AG04450 (cell line): ENCODE results near the gene MRPL22. TPM values are rescaled to one million over a fixed set of nuclear protein-coding genes. Genes with fewer than 3 reads are reported as not detected.
"Not testable (repeated sequence)": the region's sequence is repeated elsewhere in the genome, so short reads cannot be mapped to it uniquely, and the experiment has no call there.

ENCODE experiments used
- CTCF ChIA-PET: fragments of 300-600, 350-600 bp; formaldehyde crosslinking; extraction: SDS; loops from one replicate; lab custom pipeline; 2022; ENCODE audit warnings: antibody characterized with exemption, inconsistent platforms; lab: Charles Lee
- POLR2A ChIA-PET: fragments of 350-600 bp; formaldehyde crosslinking; extraction: SDS; loops from one replicate; lab custom pipeline; 2021; ENCODE audit warnings: antibody characterized with exemption, inconsistent platforms; lab: Yijun Ruan, JAX
- DNase-seq: peaks from one replicate; pipeline ENCODE4 v3.0.0-alpha.2; 2011; ENCODE audit warnings: low read depth, low spot score
- H3K27ac ChIP-seq: one replicate; pipeline ENCODE4 v1.5.1; 2012; ENCODE audit warnings: low read depth, low read length, control low read depth
- H3K27me3 ChIP-seq: one replicate; pipeline ENCODE4 v1.6.0; 2012; ENCODE audit warnings: low read length; ENCODE audit not compliant: control insufficient read depth, insufficient read depth
- H3K4me3 ChIP-seq: 2 replicates; pipeline ENCODE4 v1.5.1; 2011; ENCODE audit warnings: mild to moderate bottlenecking, low read depth, low read length, control low read depth
- H3K9me3 ChIP-seq: 2 replicates; pipeline ENCODE4 v1.5.1; 2012; ENCODE audit warnings: low read length; ENCODE audit not compliant: control insufficient read depth, insufficient read depth
- polyA plus RNA-seq: library from polyadenylated mRNA; depleted of rRNA; stranded (reverse); fragments of >200 nt; gene quantifications from 2 replicates; pipeline ENCODE4 v1.2.3, GENCODE V29; 2011
- TF ChIP-seq, protein P1 (sequence below): IDR thresholded peaks from 2 replicates; pipeline ENCODE4 v1.5.1; 2011; ENCODE audit warnings: low read depth, low read length, control low read depth, inconsistent platforms

The MRPL22 gene
- polyA plus RNA-seq, 1 experiment = 47.3 TPM

DNA sequence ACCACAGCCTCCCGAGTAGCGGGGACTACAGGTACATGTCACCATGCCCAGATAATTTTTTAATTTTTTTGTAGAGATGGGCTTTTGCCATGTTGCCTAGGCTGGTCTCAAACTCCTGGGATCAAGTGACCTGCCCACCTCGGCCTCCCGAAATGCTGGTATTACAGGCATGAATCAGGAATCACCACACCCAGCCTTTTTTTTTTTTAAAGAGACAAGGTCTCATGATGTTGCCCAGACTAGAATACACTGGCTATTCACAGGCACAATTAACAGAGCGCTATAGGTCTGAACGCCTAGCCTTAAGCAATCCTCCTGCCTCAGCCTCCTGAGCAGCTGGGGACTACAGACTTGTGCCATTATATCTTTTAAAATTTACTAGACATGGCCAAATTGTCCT lies 39.0 kb upstream of the MRPL22 start:
- no peaks in the 10 kb centered on the region for H3K9me3 ChIP-seq
- no peak overlapping the region for H3K27ac ChIP-seq
- no peak for DNase-seq
- TF ChIP-seq, protein P1, sequence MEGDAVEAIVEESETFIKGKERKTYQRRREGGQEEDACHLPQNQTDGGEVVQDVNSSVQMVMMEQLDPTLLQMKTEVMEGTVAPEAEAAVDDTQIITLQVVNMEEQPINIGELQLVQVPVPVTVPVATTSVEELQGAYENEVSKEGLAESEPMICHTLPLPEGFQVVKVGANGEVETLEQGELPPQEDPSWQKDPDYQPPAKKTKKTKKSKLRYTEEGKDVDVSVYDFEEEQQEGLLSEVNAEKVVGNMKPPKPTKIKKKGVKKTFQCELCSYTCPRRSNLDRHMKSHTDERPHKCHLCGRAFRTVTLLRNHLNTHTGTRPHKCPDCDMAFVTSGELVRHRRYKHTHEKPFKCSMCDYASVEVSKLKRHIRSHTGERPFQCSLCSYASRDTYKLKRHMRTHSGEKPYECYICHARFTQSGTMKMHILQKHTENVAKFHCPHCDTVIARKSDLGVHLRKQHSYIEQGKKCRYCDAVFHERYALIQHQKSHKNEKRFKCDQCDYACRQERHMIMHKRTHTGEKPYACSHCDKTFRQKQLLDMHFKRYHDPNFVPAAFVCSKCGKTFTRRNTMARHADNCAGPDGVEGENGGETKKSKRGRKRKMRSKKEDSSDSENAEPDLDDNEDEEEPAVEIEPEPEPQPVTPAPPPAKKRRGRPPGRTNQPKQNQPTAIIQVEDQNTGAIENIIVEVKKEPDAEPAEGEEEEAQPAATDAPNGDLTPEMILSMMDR = no peak
- no peak overlapping the region for H3K4me3 ChIP-seq
- ChIA-PET CTCF (no interaction called here), POLR2A (no interaction called here)
- H3K27me3 ChIP-seq = no peaks in the 10 kb centered on the region

DNA sequence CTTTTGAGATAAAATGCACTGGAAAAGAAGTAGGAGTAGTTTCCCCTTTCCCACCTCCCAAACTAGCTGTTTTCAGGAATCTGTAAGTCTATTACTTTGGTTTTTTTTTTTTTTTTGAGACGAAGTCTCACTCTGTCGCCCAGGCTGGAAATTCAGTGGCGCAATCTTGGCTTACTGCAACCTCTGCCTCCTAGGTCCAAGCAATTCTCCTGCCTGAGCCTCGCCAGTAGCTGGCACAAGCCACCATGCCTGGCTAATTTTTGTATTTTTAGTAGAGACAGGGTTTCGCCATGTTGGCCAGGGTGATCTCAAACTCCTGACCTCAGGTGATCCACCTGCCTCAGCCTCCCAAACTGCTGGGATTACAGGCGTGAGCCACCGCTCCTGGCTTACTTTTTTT lies 35.3 kb upstream of the MRPL22 start:
- DNase-seq, POLR2A ChIA-PET, H3K9me3 ChIP-seq, H3K27me3 ChIP-seq, H3K27ac ChIP-seq, H3K4me3 ChIP-seq: not testable (repeated sequence)
- CTCF ChIA-PET = interaction anchor here (0.7 kb wide), 1 partner anchor 204 kb away, joined by 5 read pairs; no protein-coding TSS in a partner anchor

DNA sequence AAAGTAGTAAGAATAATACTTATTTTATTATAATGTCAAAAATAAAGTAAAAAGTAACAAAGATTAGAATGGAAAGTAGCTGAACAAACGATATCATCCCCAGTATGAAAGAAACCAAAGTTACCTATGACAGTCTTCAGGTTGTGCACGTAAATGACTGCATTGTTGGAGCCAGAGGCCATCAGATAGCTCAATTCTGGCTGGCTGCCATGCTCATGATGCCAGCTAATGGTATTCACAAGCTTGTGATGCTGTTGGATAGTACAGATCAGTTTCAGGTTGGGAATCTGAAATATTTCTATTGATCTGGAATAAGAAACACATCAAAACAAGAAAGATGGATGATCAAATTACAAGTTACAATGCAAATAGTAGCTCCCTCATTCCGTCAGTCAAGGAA lies 24.0 kb upstream of the MRPL22 start:
- no peak for DNase-seq
- H3K9me3 ChIP-seq = no peaks in the 10 kb centered on the region
- CTCF ChIA-PET = interaction anchor here (0.6 to 1.3 kb wide), 3 partner anchors 20 to 129 kb away, joined by 3 to 11 read pairs (median 4); no protein-coding TSS in a partner anchor
- TF ChIP-seq, protein P1 = no peak
- POLR2A ChIA-PET = no interaction called here
- no peaks in the 10 kb centered on the region for H3K27me3 ChIP-seq
- H3K4me3 ChIP-seq = no peak overlapping the region
- no peak overlapping the region for H3K27ac ChIP-seq

DNA sequence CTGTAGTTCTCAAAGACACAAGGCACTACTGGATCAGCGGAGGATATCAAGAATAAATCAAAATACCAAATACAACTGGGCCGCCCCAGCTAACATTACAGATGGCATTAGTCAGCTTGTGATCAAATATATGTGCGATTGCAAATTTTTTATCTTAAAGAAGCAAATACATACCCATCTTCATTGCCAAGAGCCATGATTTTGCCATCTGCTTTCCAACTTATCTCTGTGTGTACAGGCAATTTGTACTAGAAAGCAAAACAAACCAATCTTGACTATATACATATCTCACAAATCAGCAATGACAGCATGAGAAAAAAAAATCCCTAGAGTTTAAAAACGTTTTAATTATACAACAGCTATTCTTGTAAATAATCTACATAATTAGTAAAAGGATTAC lies 23.1 kb upstream of the MRPL22 start:
- TF ChIP-seq, protein P1 = no peak
- ChIA-PET CTCF (no interaction called here), POLR2A (no interaction called here)
- H3K4me3 ChIP-seq = no peak overlapping the region
- no peaks in the 10 kb centered on the region for H3K9me3 ChIP-seq
- DNase-seq = no peak
- H3K27me3 ChIP-seq = no peaks in the 10 kb centered on the region
- no peak overlapping the region for H3K27ac ChIP-seq

DNA sequence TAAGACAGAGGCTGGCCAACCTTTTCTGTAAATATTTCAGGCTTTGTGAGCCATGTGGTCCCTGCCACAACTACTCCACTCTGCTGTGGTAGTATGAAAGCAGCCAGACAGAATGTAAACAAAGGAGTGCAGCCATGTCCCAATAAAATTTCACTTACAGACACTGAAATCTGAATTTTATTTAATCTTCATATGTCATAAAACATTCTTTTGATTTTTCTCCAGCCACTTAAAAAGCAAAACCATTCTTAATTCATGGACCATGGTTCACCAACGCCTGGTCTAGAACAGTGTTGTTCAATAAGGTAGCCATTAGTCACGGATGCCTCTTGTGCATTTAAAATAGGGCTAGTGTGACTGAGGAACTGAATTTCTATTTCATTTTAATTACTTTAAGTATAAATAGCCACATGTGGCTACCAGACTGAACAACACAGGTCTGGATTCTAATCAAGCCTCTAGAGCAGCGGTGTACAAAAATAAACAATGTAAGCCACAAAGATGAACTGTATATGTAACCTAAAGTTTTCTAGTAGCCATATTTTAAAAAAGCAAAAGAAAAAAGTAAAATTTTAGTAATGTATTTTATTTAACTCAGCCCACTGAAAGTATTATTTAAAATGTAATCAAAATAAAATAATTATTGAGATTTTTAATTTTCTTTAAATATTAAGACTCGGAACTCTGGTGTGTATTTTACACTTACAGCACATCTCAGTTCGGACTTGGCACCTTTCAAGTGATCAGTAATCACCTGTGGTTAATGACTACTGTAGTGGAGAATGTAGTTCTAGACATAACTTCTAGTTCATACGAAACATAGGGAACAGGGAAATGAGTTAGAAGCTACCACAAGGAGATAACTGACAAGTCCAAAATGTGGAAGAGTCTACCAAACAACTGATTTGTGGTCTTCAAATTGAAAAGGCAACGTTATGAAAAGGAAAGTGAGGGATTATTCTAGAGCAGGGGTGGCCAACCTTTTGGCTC lies 17.1 kb upstream of the MRPL22 start:
- Histone ChIP-seq H3K9me3 (no peaks in the 10 kb centered on the region), H3K27ac (no peak overlapping the region), H3K27me3 (no peaks in the 10 kb centered on the region), H3K4me3 (no peak overlapping the region)
- TF ChIP-seq, protein P1 = no peak
- DNase-seq = no peak
- ChIA-PET POLR2A (interaction anchor here (0.9 kb wide), 1 partner anchor 15 kb away, joined by 4 read pairs; no protein-coding TSS in a partner anchor), CTCF (interaction anchor here (1.0 kb wide), 1 partner anchor 22 kb away, joined by 3 read pairs; no protein-coding TSS in a partner anchor)
